Measurements from ENCODE around the gene FAM98A. TPM values are rescaled to one million over a fixed set of nuclear protein-coding genes. Genes with fewer than 3 reads are reported as not detected.

FAM98A gene
- 32.0 and 86.3 TPM in 2 replicates for total RNA-seq

GRCh38 chr2:33599175-33599942, at the start of gene FAM98A:
Gene FAM98A (minus strand): TSS chr2:33599299. CDS start chr2:33599221, 78 bp downstream.

Small RNA genes lying within 50 kb of the gene (small RNA-seq; reads per million reads assigned to genes)
- not detected for gene ATP6V0E1P3

Other genes with a start within 250 kb of the FAM98A start
- 117 and 201 TPM in 2 replicates for gene RASGRP3, start 122.7 kb downstream of the FAM98A start, total RNA-seq

Data from vein endothelial cell (primary cell).